HCT116 (cell line): ENCODE results near the gene SCARF1. TPM values are rescaled to one million over a fixed set of nuclear protein-coding genes. Genes with fewer than 3 reads are reported as not detected.

ENCODE experiments used
- ATAC-seq: fragments of 200-7000 bp; cut with Tn5 transposase; 2 replicates; pipeline ENCODE4 v1.9.1; 2020; ENCODE audit warnings: mild to moderate bottlenecking, moderate library complexity
- BruUV-seq: library from RNA; stranded (reverse); fragments of 400-500 nt; replicated peaks from 2 replicates; lab custom pipeline; 2021; lab: Mats Ljungman, UMichigan
- CTCF ChIA-PET: fragments of 300-600 bp; sonication (Branson Sonifier 250); formaldehyde crosslinking; loops from one replicate; lab custom pipeline; 2021; ENCODE audit warnings: antibody characterized with exemption; lab: Charles Lee
- POLR2A ChIA-PET: fragments of 300-600, 350-600 bp; sonication (Branson Sonifier 250); formaldehyde crosslinking; loops from one replicate; lab custom pipeline; 2021; ENCODE audit warnings: antibody characterized with exemption; lab: Charles Lee
- RAD21 ChIA-PET, 2 experiments: fragments of 300-600 bp; sonication (Branson Sonifier 250); formaldehyde crosslinking; loops; one replicate each; lab custom pipeline; 2023; ENCODE audit warnings: low total read pairs in 2 of 2; ENCODE audit not compliant: uncharacterized antibody in 2 of 2, unreplicated experiment in 2 of 2, low non-redundant PET in 1 of 2; lab: Charles Lee
- DNase-seq: peaks from one replicate; pipeline ENCODE4 v3.0.0-alpha.2; 2010; ENCODE audit warnings: low read depth, low spot score
- H2AFZ ChIP-seq: fragments of 200-600 bp; shearing (Covaris generic), sonication (generic); 2 replicates; pipeline ENCODE4 v1.6.1; 2017; ENCODE audit warnings: low read depth, mixed run types, mixed read lengths, antibody characterized with exemption, low read length; ENCODE audit not compliant: poor library complexity, severe bottlenecking
- H3K27ac ChIP-seq: 2 replicates; pipeline ENCODE4 v1.5.1; 2012; ENCODE audit warnings: low read depth, low read length
- H3K27me3 ChIP-seq: fragments of 200-600 bp; sonication (generic); 2 replicates; pipeline ENCODE4 v1.6.1; 2016; ENCODE audit warnings: mixed run types, low read length, mixed read lengths; ENCODE audit not compliant: insufficient read depth
- H3K36me3 ChIP-seq, 2 experiments: fragments of 200-500 bp in 1 of 2; fragments of 200-600 bp in 1 of 2; sonication (Bioruptor generic) in 1 of 2; sonication (generic) in 1 of 2; 2 replicates each; pipeline versions ENCODE4 v1.5.1 to v1.6.1; 2014 to 2016; ENCODE audit warnings: low read length in 2 of 2, inconsistent platforms in 1 of 2, mixed read lengths in 1 of 2, mixed run types in 1 of 2; ENCODE audit not compliant: insufficient read depth in 2 of 2, control insufficient read depth in 1 of 2
- H3K4me1 ChIP-seq, 2 experiments: fragments of 200-600 bp in 1 of 2; sonication (generic) in 1 of 2; 2 replicates each; pipeline versions ENCODE4 v1.5.1 to v1.6.1; 2012 to 2017; ENCODE audit warnings: low read length in 2 of 2, inconsistent platforms in 1 of 2, mild to moderate bottlenecking in 1 of 2, mixed read lengths in 1 of 2, mixed run types in 1 of 2, moderate library complexity in 1 of 2; ENCODE audit not compliant: insufficient read depth in 2 of 2, control insufficient read depth in 1 of 2
- H3K4me2 ChIP-seq: fragments of 200-600 bp; sonication (generic); 2 replicates; pipeline ENCODE4 v1.6.1; 2017; ENCODE audit warnings: mixed run types, low read length, mixed read lengths
- H3K4me3 ChIP-seq, 2 experiments: fragments of 200-600 bp in 1 of 2; sonication (generic) in 1 of 2; replicated peaks in 1 of 2; 2 replicates each; pipeline ENCODE4 v1.5.1; 2011 to 2016; ENCODE audit warnings: low read length in 2 of 2, control low read depth in 1 of 2, low read depth in 1 of 2, mild to moderate bottlenecking in 1 of 2, mixed read lengths in 1 of 2, mixed run types in 1 of 2
- H3K79me2 ChIP-seq: fragments of 200-600 bp; sonication (generic); 2 replicates; pipeline ENCODE4 v1.6.1; 2017; ENCODE audit warnings: mild to moderate bottlenecking, mixed run types, low read length, moderate library complexity, mixed read lengths; ENCODE audit not compliant: insufficient read depth
- H3K9ac ChIP-seq: fragments of 200-600 bp; sonication (generic); 2 replicates; pipeline ENCODE4 v1.6.1; 2016; ENCODE audit warnings: low read length, mixed read lengths
- H3K9me2 ChIP-seq: fragments of 200-600 bp; sonication (generic), shearing (Covaris generic); 2 replicates; pipeline ENCODE4 v1.6.1; 2017; ENCODE audit warnings: mixed run types, mild to moderate bottlenecking, moderate library complexity; ENCODE audit not compliant: insufficient read depth
- H3K9me3 ChIP-seq, 2 experiments: fragments of 200-500 bp in 1 of 2; fragments of 200-600 bp in 1 of 2; sonication (Bioruptor generic) in 1 of 2; sonication (generic) in 1 of 2; 2 replicates each; pipeline ENCODE4 v1.6.1; 2014 to 2017; ENCODE audit warnings: low read length in 2 of 2, mixed read lengths in 2 of 2, inconsistent platforms in 1 of 2, low read depth in 1 of 2, mild to moderate bottlenecking in 1 of 2, mixed run types in 1 of 2, moderate library complexity in 1 of 2; ENCODE audit not compliant: control insufficient read depth in 1 of 2, insufficient read depth in 1 of 2
- H4K20me1 ChIP-seq: fragments of 200-600 bp; sonication (generic), shearing (Covaris generic); 2 replicates; pipeline ENCODE4 v1.6.1; 2017; ENCODE audit warnings: mixed run types, mild to moderate bottlenecking, moderate library complexity; ENCODE audit not compliant: insufficient read depth
- CTCF ChIP-seq, 3 experiments: fragments of 200-600 bp in 1 of 3; sonication (generic) in 1 of 3; IDR thresholded peaks in 2 of 3; conservative IDR thresholded peaks in 1 of 3; 2 replicates each; pipeline ENCODE4 v1.5.1; 2012 to 2017; ENCODE audit warnings: low read depth in 2 of 3, low read length in 2 of 3, antibody characterized with exemption in 1 of 3, borderline replicate concordance in 1 of 3, control low read depth in 1 of 3, mild to moderate bottlenecking in 1 of 3, mixed read lengths in 1 of 3, mixed run types in 1 of 3, moderate library complexity in 1 of 3; ENCODE audit not compliant: insufficient read depth in 1 of 3
- ELF1 ChIP-seq: IDR thresholded peaks from 2 replicates; pipeline ENCODE4 v1.6.1; 2012; ENCODE audit warnings: low read depth, borderline replicate concordance
- POLR2A ChIP-seq: IDR thresholded peaks from 2 replicates; pipeline ENCODE4 v1.7.0; 2011; ENCODE audit warnings: borderline replicate concordance; ENCODE audit not compliant: insufficient read depth, insufficient read length; ENCODE audit errors: extremely low read depth
- POLR2AphosphoS5 ChIP-seq: IDR thresholded peaks from 2 replicates; pipeline ENCODE4 v1.6.1; 2011; ENCODE audit warnings: mild to moderate bottlenecking, low read depth, low read length, moderate library complexity
- SIN3A ChIP-seq: IDR thresholded peaks from 2 replicates; pipeline ENCODE4 v1.6.1; 2012; ENCODE audit warnings: low read depth
- intact Hi-C: fragments of 100-400 bp; cut with micrococcal nuclease; formaldehyde crosslinking; loops from 2 replicates; pipeline ENCODE4 v1.10.0; 2022
- total RNA-seq: library from RNA; stranded (reverse); gene quantifications from one replicate; pipeline ENCODE4 v1.2.1, GENCODE V29; 2021; ENCODE audit not compliant: unreplicated experiment

SCARF1 gene
- total RNA-seq, 1 experiment from 2014 or later, result 2.2 TPM

GRCh38 chr17:1649844-1650501 is 4.4 kb upstream of the SCARF1 start, which contains the start of gene RILP:
Gene RILP (minus strand): TSS chr17:1649866. CDS start chr17:1649804, 62 bp downstream.
- H3K4me3 ChIP-seq, result peak within 1 kb of the TSS; percentile 65 to 72
- peaks cover 16 to 40% of the 10 kb centered on the region in 2 experiments for H3K4me1 ChIP-seq
- ChIA-PET CTCF (interaction anchor here (0.6 to 4.2 kb wide), 14 partner anchors 9 to 400 kb away, joined by 3 to 70 read pairs (median 6); partner anchors contain the start of genes RTN4RL1 and SLC43A2), RAD21 (interaction anchor here (1.1 to 2.0 kb wide), 3 partner anchors 64 to 76 kb away, joined by 4 to 13 read pairs (median 5); no protein-coding TSS in a partner anchor), POLR2A (interaction anchor here (0.7 to 3.0 kb wide), 10 partner anchors 9 to 187 kb away, joined by 3 to 14 read pairs (median 3); partner anchors contain the start of gene SLC43A2)
- intact Hi-C loops, result loop anchor here (2.0 to 5.0 kb wide), 2 partner anchors 75 to 393 kb away; no protein-coding TSS in a partner anchor
- no peaks in the 10 kb centered on the region for H3K9me3 ChIP-seq
- peak within 1 kb of the TSS; percentile 77 for H3K9ac ChIP-seq
- H3K4me2 ChIP-seq, result peak within 1 kb of the TSS; percentile 99
- H3K79me2 ChIP-seq, result no peaks in the 10 kb centered on the region
- H3K36me3 ChIP-seq, result peaks cover 31 to 43% of the 10 kb centered on the region in 2 experiments
- no peak within 1 kb of the TSS for H2AFZ ChIP-seq
- H3K9me2 ChIP-seq, result no peaks in the 10 kb centered on the region
- H3K27me3 ChIP-seq, result no peaks in the 10 kb centered on the region
- no TSS peak for BruUV-seq
- peak; percentile 24 for DNase-seq
- peak within 1 kb of the TSS; percentile 94 for H3K27ac ChIP-seq
- H4K20me1 ChIP-seq, result no peaks in the 10 kb centered on the region
- peak; percentile 39 for ATAC-seq
- TF ChIP-seq ELF1, result no peak
- TF ChIP-seq SIN3A, result peak; percentile 11; the same call in 1 of the 2 replicates
- no peak for TF ChIP-seq CTCF (IDR thresholded peaks at IDR 0.05 in 2 of 3, conservative IDR thresholded peaks at IDR 0.05 in 1 of 3; ENCODE audit: borderline replicate concordance in 1 of 3, insufficient read depth in 1 of 3, low read depth in 2 of 3, low read length in 2 of 3)
- TF ChIP-seq POLR2A, result no peak
- TF ChIP-seq POLR2AphosphoS5, result peak; percentile 34; the same call in 1 of the 2 replicates
- TF ChIP-seq, all 23 proteins: peak for 2
